Neural progenitor cell (in vitro differentiated cells): Measurements from ENCODE around the gene RNPS1. TPM values are rescaled to one million over a fixed set of nuclear protein-coding genes. Genes with fewer than 3 reads are reported as not detected.
A peak's percentile ranks its signal among the peaks of the same experiment; 100 is the strongest.

Experiments
- DNase-seq: peaks from one replicate; pipeline ENCODE4 v3.0.0-alpha.2; 2016; ENCODE audit warnings: low spot score
- H2AFZ ChIP-seq: fragments of 200-600 bp; sonication (generic); replicated peaks from 2 replicates; pipeline ENCODE4 v1.6.1; 2016; ENCODE audit warnings: antibody characterized with exemption
- H3F3A ChIP-seq: fragments of 200-600 bp; sonication (generic); 2 replicates; pipeline ENCODE4 v1.6.1; 2016; ENCODE audit warnings: antibody characterized with exemption, low read depth
- H3K27ac ChIP-seq: fragments of 200-600 bp; sonication (generic); 2 replicates; pipeline ENCODE4 v1.5.1; 2016; ENCODE audit warnings: mild to moderate bottlenecking
- H3K27me3 ChIP-seq: fragments of 200-600 bp; sonication (generic); 2 replicates; pipeline ENCODE4 v1.6.1; 2016; ENCODE audit warnings: mild to moderate bottlenecking, moderate library complexity
- H3K36me3 ChIP-seq: fragments of 200-600 bp; sonication (generic); 2 replicates; pipeline ENCODE4 v1.5.1; 2016
- H3K4me1 ChIP-seq: fragments of 200-600 bp; sonication (generic); 2 replicates; pipeline ENCODE4 v1.6.1; 2016; ENCODE audit warnings: mixed run types
- H3K4me2 ChIP-seq: fragments of 200-600 bp; sonication (generic); 2 replicates; pipeline ENCODE4 v1.6.1; 2016
- H3K4me3 ChIP-seq: fragments of 200-600 bp; sonication (generic); 2 replicates; pipeline ENCODE4 v1.5.1; 2016
- H3K79me2 ChIP-seq: fragments of 200-600 bp; sonication (generic); 2 replicates; pipeline ENCODE4 v1.6.1; 2016; ENCODE audit warnings: low read depth
- H3K9ac ChIP-seq: fragments of 200-600 bp; sonication (generic); 2 replicates; pipeline ENCODE4 v1.6.1; 2016
- H3K9me3 ChIP-seq: fragments of 200-600 bp; sonication (generic); 2 replicates; pipeline ENCODE4 v1.5.1; 2016; ENCODE audit warnings: low read depth
- H4K20me1 ChIP-seq: fragments of 200-600 bp; sonication (generic); 2 replicates; pipeline ENCODE4 v1.6.1; 2016; ENCODE audit warnings: low read depth
- H3K27ac Mint-ChIP-seq: 3 replicates; pipeline ENCODE4 v1.8.0; 2021; ENCODE audit warnings: mixed read lengths
- H3K27me3 Mint-ChIP-seq: 2 replicates; pipeline ENCODE4 v1.8.0; 2022; ENCODE audit warnings: low read depth, mild to moderate bottlenecking, inconsistent platforms, moderate library complexity, mixed read lengths; ENCODE audit not compliant: insufficient read depth
- H3K36me3 Mint-ChIP-seq: 3 replicates; pipeline ENCODE4 v1.8.0; 2021; ENCODE audit warnings: mixed read lengths
- H3K4me1 Mint-ChIP-seq: 3 replicates; pipeline ENCODE4 v1.8.0; 2021; ENCODE audit warnings: mixed read lengths
- H3K4me3 Mint-ChIP-seq: 3 replicates; pipeline ENCODE4 v1.8.0; 2021; ENCODE audit warnings: mild to moderate bottlenecking, moderate library complexity, mixed read lengths
- H3K9me3 Mint-ChIP-seq: 3 replicates; pipeline ENCODE4 v1.8.0; 2020; ENCODE audit warnings: mixed read lengths
- EZH2 ChIP-seq: fragments of 200-600 bp; sonication (generic); IDR thresholded peaks from 2 replicates; pipeline ENCODE4 v1.6.1; 2017; ENCODE audit warnings: antibody characterized with exemption, mild to moderate bottlenecking, moderate library complexity
- EZH2phosphoT487 ChIP-seq: fragments of 200-600 bp; sonication (generic); IDR thresholded peaks from 2 replicates; pipeline ENCODE4 v1.6.1; 2017; ENCODE audit warnings: antibody characterized with exemption
- total RNA-seq: library from RNA; depleted of rRNA; stranded (reverse); fragments of >200 nt; gene quantifications from 2 replicates; pipeline ENCODE4 v1.2.3, GENCODE V29; 2015; ENCODE audit warnings: low replicate concordance
- TF ChIP-seq, protein P1 (sequence below): fragments of 200-600 bp; sonication (generic); IDR thresholded peaks from 2 replicates; pipeline ENCODE4 v1.5.1; 2017; ENCODE audit warnings: antibody characterized with exemption, mild to moderate bottlenecking

The RNPS1 gene
- total RNA-seq, 1 donor from 2014 or later: 176 TPM

- peak; percentile 51 for DNase-seq
These were observed 28.9 kb downstream of the RNPS1 start for GRCh38 chr16:2238838-2239675.

DNA sequence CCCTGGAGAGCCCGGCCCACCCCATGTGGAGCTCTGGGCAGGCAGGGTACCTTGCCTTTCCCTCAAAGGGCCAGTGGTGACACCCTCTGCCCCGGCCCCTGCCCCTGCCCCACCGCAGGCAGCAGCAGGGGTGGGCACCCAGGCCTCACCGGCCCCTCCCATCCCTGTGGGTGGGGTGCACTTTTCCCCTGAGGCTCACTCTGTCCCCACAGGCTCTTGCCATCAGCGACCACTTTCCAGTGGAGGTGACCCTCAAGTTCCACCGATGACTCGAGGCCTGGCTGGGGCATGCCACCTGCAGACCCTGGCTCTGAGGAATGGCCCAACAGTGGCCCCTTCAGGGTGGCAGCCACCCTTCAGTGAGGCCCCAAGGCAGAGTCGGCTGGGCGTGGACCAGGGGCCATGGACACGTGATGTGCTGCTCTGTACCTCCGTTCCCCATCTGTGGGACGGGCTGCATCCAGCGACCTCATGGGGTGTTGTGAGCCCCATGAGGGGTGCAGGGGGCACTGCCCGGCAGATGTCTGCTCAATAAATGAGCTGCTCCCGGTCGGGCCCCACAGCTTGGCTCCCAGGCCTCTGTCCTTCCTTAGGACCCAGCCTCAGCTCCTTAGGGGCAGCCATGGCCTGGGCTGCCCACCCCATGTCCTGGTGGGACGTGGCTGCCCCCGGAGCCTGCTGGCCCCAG lies 29.6 kb downstream of the RNPS1 start:
- Histone ChIP-seq H3K9me3 (no peaks in the 10 kb centered on the region), H2AFZ (no peak overlapping the region), H3K4me3 (no peak overlapping the region), H3K27ac (no peak overlapping the region), H3K79me2 (no peaks in the 10 kb centered on the region), H3F3A (peaks cover 41% of the 10 kb centered on the region), H3K9ac (no peak overlapping the region), H3K4me1 (peaks cover 26% of the 10 kb centered on the region), H3K36me3 (no peaks in the 10 kb centered on the region), H3K27me3 (peaks cover 31% of the 10 kb centered on the region), H3K4me2 (no peak overlapping the region), H4K20me1 (peaks cover 49% of the 10 kb centered on the region)
- H3K27me3 Mint-ChIP-seq: peaks cover 11% of the 10 kb centered on the region
- H3K4me1 Mint-ChIP-seq: no peaks in the 10 kb centered on the region
- H3K4me3 Mint-ChIP-seq: no peak overlapping the region
- H3K36me3 Mint-ChIP-seq: peaks cover 9% of the 10 kb centered on the region
- no peak overlapping the region for H3K27ac Mint-ChIP-seq
- no peak for TF ChIP-seq EZH2
- TF ChIP-seq, protein P1, sequence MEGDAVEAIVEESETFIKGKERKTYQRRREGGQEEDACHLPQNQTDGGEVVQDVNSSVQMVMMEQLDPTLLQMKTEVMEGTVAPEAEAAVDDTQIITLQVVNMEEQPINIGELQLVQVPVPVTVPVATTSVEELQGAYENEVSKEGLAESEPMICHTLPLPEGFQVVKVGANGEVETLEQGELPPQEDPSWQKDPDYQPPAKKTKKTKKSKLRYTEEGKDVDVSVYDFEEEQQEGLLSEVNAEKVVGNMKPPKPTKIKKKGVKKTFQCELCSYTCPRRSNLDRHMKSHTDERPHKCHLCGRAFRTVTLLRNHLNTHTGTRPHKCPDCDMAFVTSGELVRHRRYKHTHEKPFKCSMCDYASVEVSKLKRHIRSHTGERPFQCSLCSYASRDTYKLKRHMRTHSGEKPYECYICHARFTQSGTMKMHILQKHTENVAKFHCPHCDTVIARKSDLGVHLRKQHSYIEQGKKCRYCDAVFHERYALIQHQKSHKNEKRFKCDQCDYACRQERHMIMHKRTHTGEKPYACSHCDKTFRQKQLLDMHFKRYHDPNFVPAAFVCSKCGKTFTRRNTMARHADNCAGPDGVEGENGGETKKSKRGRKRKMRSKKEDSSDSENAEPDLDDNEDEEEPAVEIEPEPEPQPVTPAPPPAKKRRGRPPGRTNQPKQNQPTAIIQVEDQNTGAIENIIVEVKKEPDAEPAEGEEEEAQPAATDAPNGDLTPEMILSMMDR: no peak
- no peak for TF ChIP-seq EZH2phosphoT487
- H3K9me3 Mint-ChIP-seq: no peaks in the 10 kb centered on the region
- no peak for DNase-seq

More at GRCh38 chr16:2238838-2239675, 28.9 kb downstream of the RNPS1 start:
- no peak overlapping the region for H3K4me3 Mint-ChIP-seq
- H3K9me3 Mint-ChIP-seq: no peaks in the 10 kb centered on the region
- H3F3A ChIP-seq: peaks cover 41% of the 10 kb centered on the region
- H3K9me3 ChIP-seq: no peaks in the 10 kb centered on the region
- no peaks in the 10 kb centered on the region for H3K4me1 Mint-ChIP-seq
- no peak for TF ChIP-seq EZH2phosphoT487
- TF ChIP-seq, protein P1: no peak
- no peak for TF ChIP-seq EZH2
- peaks cover 49% of the 10 kb centered on the region for H4K20me1 ChIP-seq
- H2AFZ ChIP-seq: no peak overlapping the region
- H3K27me3 ChIP-seq: peaks cover 31% of the 10 kb centered on the region
- no peak overlapping the region for H3K4me3 ChIP-seq
- no peak overlapping the region for H3K4me2 ChIP-seq
- no peaks in the 10 kb centered on the region for H3K79me2 ChIP-seq
- no peak overlapping the region for H3K27ac ChIP-seq
- H3K9ac ChIP-seq: no peak overlapping the region
- peaks cover 11% of the 10 kb centered on the region for H3K27me3 Mint-ChIP-seq
- peaks cover 26% of the 10 kb centered on the region for H3K4me1 ChIP-seq
- peak overlapping the region; percentile 63 for H3K27ac Mint-ChIP-seq
- peaks cover 9% of the 10 kb centered on the region for H3K36me3 Mint-ChIP-seq
- H3K36me3 ChIP-seq: no peaks in the 10 kb centered on the region

DNA sequence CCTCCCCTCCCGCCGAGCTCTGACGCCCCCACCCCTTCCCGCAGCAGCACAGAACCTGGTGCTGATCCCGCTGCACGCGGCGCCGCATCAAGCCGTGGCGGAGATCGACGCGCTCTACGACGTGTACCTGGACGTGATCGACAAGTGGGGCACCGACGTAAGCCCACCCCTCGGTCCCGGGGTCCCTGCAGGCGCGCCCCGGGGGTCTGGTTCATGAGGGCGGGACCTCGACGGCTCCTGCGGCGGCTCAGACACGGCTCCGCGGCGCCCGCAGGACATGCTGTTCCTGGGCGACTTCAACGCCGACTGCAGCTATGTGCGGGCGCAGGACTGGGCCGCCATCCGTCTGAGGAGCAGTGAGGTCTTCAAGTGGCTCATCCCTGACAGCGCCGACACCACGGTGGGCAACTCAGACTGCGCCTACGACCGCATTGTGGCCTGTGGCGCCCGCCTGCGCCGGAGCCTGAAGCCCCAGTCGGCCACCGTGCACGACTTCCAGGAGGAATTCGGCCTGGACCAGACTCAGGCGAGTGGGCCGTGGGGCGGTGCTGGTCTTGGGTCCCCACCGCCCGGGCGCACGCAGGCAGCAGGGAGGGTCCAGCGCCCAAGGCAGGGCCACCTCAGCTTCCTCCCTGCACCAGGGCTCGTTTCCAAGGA lies 30.3 kb downstream of the RNPS1 start:
- peak overlapping the region; percentile 44 for H3K4me3 ChIP-seq
- peaks cover 41% of the 10 kb centered on the region for H3F3A ChIP-seq
- DNase-seq: peak; percentile 52
- H3K4me1 ChIP-seq: peaks cover 26% of the 10 kb centered on the region
- H3K27ac ChIP-seq: no peak overlapping the region
- H3K27me3 ChIP-seq: peaks cover 31% of the 10 kb centered on the region
- Mint-ChIP-seq H3K9me3 (no peaks in the 10 kb centered on the region), H3K36me3 (peaks cover 9% of the 10 kb centered on the region), H3K27ac (no peak overlapping the region), H3K27me3 (peaks cover 11% of the 10 kb centered on the region), H3K4me3 (no peak overlapping the region), H3K4me1 (no peaks in the 10 kb centered on the region)
- peak overlapping the region; percentile 82 for H3K4me2 ChIP-seq
- no peak overlapping the region for H3K9ac ChIP-seq
- no peaks in the 10 kb centered on the region for H3K79me2 ChIP-seq
- no peak overlapping the region for H2AFZ ChIP-seq
- TF ChIP-seq, protein P1: no peak
- TF ChIP-seq EZH2 (peak; percentile 78), EZH2phosphoT487 (peak; percentile 62)
- H3K9me3 ChIP-seq: no peaks in the 10 kb centered on the region
- peaks cover 49% of the 10 kb centered on the region for H4K20me1 ChIP-seq
- H3K36me3 ChIP-seq: no peaks in the 10 kb centered on the region
